Activated T-cell treated with anti-CD3 and anti-CD28 coated beads, Interleukin-2, amount 50 U/mL, for 4 hours (primary cell): ENCODE measurements around the gene UNC119B. TPM values are rescaled to one million over a fixed set of nuclear protein-coding genes. Genes with fewer than 3 reads are reported as not detected.

Experiments used
- ATAC-seq, 2 donors: fragments of 200-7000 bp; cut with Tn5 transposase; one replicate each; pipeline ENCODE4 v1.10.0; 2021
- DNase-seq: peaks from one replicate; pipeline ENCODE4 v3.0.0-alpha.2; 2020
- H3K27me3 Mint-ChIP-seq: one replicate; pipeline ENCODE4 v1.8.0; 2021; ENCODE audit warnings: low read depth, mixed read lengths
- H3K36me3 Mint-ChIP-seq: one replicate; pipeline ENCODE4 v1.8.0; 2022; ENCODE audit warnings: mixed read lengths; ENCODE audit not compliant: insufficient read depth
- H3K4me1 Mint-ChIP-seq: one replicate; pipeline ENCODE4 v1.8.0; 2021; ENCODE audit warnings: low read depth, mixed read lengths
- H3K4me3 Mint-ChIP-seq: one replicate; pipeline ENCODE4 v1.8.0; 2021; ENCODE audit warnings: mild to moderate bottlenecking, moderate library complexity, mixed read lengths
- H3K9me3 Mint-ChIP-seq: one replicate; pipeline ENCODE4 v1.8.0; 2021; ENCODE audit warnings: mixed read lengths
- total RNA-seq, 3 donors: library from RNA; stranded (reverse); gene quantifications; one replicate each; pipeline ENCODE4 v1.2.1, GENCODE V29; 2021

The UNC119B gene
- total RNA-seq, 3 donors from 2014 or later = 17.0 to 20.4 (median 17.0) TPM

DNA sequence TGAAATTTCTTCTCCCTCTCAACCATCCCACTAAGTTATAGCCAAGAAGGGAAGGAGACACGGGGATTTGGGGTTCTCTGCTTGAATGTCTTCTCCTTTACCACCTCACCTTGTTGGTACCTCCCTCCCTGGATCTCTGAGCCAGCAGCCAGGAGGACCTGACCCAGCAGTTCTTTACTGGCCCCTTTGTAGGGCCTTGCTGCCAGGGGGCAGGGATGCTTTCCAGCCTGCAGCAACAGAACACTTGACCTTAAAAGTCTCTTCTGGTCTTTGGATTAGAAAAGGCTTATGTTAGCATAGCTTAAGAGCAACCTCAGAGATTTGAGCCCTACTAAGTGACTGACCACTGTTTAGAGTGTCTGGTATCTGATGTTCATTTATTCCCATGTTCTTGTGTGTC, 12.9 kb upstream of the UNC119B start:
- Mint-ChIP-seq H3K27me3 (no peaks in the 10 kb centered on the region), H3K4me1 (peaks cover 11% of the 10 kb centered on the region), H3K9me3 (no peaks in the 10 kb centered on the region), H3K36me3 (peaks cover 67% of the 10 kb centered on the region), H3K4me3 (no peak overlapping the region)
- ATAC-seq (no peak), DNase-seq (no peak)

DNA sequence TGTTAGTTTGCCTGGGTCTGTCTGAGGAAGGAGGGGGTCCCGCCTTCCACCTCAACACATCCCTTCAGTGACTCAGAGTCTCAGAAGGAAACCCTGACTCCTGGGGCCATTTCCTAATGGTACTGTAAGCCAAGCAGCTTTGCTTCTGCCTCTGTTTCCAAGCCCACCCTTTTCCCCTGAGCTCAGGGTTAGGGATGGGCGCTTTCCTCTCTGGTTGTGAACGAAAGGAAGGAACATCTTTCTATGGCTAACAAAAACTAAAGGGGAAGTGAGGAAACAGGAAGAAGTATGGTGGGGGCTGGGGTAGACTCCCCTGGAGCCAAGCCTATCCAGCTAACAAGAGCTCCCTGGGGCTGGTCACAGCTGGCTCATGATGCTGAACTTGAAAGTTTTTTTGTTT, 11.6 kb upstream of the UNC119B start:
- no peaks in the 10 kb centered on the region for H3K4me1 Mint-ChIP-seq
- H3K27me3 Mint-ChIP-seq = no peaks in the 10 kb centered on the region
- no peak overlapping the region for H3K4me3 Mint-ChIP-seq
- DNase-seq (no peak), ATAC-seq (no peak)
- peaks cover 60% of the 10 kb centered on the region for H3K36me3 Mint-ChIP-seq
- no peaks in the 10 kb centered on the region for H3K9me3 Mint-ChIP-seq

DNA sequence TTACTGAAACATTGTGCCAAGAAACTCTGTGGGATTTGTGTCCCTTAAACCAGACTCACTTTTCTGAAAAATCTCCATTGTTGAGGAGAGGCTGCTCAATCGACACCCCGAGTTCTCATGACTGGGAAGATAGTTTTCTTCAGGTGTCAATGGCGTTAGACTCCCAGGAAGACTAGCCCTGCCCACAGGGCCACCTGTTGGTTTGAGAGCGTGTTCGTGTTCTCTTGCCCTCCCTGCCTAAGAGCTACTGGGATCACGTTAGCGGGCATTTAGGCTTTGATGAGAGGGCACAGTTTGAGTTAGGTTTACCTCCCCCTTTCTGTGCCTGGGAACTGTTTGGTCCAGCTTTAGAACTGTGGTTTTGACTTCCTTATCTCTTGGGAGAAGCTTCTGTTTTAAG, 10.7 kb upstream of the UNC119B start:
- ATAC-seq = no peak
- Mint-ChIP-seq H3K4me1 (no peaks in the 10 kb centered on the region), H3K27me3 (no peaks in the 10 kb centered on the region), H3K9me3 (no peaks in the 10 kb centered on the region), H3K36me3 (peaks cover 55% of the 10 kb centered on the region), H3K4me3 (no peak overlapping the region)
- DNase-seq = no peak

DNA sequence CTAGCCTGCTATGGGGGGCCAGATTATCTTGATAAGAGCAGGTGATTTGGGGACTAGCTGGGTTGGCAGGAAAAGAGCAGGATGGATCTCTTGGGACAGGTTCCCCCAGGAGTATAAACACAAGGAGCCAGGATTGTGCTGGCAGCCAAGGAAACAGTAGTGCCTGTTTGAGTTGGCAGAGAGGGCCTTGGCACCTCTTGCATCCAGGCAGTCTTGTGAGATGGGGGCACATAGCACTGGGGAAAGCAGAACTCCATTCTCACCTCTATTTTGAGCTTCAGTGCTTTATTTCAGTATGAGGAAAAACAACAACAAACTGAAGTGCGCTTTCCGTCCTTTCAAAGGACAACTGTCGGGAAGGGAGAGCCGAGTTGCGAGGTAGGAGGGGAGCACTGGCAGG, 9.4 kb upstream of the UNC119B start:
- Mint-ChIP-seq H3K9me3 (no peaks in the 10 kb centered on the region), H3K36me3 (peaks cover 46% of the 10 kb centered on the region), H3K27me3 (no peaks in the 10 kb centered on the region)

DNA sequence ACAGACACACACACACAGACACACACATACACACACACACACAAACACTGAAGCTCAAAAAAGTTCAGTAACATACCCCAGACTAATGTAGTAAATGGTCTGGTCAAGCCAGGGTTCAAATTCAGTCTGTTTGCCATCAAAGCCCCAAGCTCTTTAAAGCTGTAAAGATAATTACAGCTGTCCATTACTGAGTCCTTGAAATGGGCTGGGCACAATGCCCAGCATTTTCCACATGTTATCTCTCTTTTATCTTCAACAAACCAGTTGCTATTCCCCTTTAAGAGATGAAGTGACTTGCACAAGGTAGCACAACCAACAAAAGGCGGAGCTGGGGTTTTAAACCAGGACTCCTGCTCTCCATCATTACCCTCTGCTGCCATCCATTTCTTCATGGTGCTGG, 7.6 kb upstream of the UNC119B start:
- H3K4me1 Mint-ChIP-seq = no peaks in the 10 kb centered on the region
- H3K9me3 Mint-ChIP-seq = no peaks in the 10 kb centered on the region
- H3K27me3 Mint-ChIP-seq = no peaks in the 10 kb centered on the region
- no peak for ATAC-seq
- peaks cover 29% of the 10 kb centered on the region for H3K36me3 Mint-ChIP-seq
- no peak overlapping the region for H3K4me3 Mint-ChIP-seq
- no peak for DNase-seq

More for the DNA sequence above, 9.4 kb upstream of the UNC119B start:
- Mint-ChIP-seq H3K4me1 (no peaks in the 10 kb centered on the region), H3K4me3 (no peak overlapping the region)
- no peak for ATAC-seq
- DNase-seq = no peak

DNA sequence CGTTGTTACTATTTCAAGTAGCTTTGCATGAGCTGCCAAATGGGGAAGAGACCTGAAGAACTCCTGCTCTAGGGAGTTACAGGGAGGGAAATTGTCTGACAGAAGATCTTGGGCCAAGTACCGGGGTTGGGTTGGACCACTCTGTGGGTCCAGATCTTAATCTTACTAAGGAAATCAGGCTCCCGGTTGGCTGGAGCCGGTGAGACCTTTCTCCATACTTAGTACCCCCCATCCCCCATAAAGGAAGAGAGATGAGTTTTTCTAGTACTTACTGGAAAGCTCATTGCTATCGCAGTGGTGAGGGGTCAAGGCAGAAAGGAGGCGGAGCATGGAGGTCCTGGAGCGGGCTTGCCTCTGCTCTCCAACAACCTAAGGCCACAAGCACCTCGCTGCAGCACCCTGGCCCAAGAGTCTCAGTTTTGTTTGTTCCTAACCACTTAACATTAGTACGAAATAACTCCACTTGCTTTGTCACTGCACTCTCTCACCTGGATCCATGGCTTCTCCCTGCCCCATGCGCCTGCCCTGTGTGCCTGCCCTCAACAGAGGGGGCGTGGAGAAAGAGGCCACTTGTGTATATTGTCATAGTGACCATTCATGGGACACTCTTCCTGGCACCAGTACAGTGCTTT, 6.8 kb upstream of the UNC119B start:
- H3K4me1 Mint-ChIP-seq = no peaks in the 10 kb centered on the region
- no peaks in the 10 kb centered on the region for H3K27me3 Mint-ChIP-seq

DNA sequence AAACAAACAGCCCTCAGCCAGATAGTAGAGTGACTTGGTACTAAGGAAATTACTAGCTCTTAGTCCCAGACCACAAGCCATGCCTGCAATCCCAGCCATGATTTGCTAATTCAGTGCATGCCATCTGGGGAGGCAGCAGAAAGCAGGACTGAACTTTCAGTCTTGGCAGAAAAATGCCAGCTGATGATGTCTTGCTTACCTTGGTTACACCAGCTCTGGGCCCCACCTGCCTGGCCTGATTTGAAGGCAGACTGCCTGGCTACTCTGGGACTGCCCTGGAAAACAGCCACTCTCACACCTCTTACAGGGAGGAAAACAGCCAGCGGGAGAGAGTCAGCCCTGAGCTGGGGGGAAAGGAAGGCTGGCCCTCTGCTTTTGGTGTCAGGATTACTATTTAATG, 4.6 kb upstream of the UNC119B start:
- H3K36me3 Mint-ChIP-seq = peaks cover 6% of the 10 kb centered on the region
- DNase-seq = no peak
- H3K4me1 Mint-ChIP-seq = peaks cover 7% of the 10 kb centered on the region
- no peak overlapping the region for H3K4me3 Mint-ChIP-seq
- H3K9me3 Mint-ChIP-seq = no peaks in the 10 kb centered on the region
- H3K27me3 Mint-ChIP-seq = no peaks in the 10 kb centered on the region
- ATAC-seq = no peak

More for the DNA sequence above, 6.8 kb upstream of the UNC119B start:
- Mint-ChIP-seq H3K36me3 (peaks cover 25% of the 10 kb centered on the region), H3K9me3 (no peaks in the 10 kb centered on the region), H3K4me3 (no peak overlapping the region)
- DNase-seq (no peak), ATAC-seq (no peak)

DNA sequence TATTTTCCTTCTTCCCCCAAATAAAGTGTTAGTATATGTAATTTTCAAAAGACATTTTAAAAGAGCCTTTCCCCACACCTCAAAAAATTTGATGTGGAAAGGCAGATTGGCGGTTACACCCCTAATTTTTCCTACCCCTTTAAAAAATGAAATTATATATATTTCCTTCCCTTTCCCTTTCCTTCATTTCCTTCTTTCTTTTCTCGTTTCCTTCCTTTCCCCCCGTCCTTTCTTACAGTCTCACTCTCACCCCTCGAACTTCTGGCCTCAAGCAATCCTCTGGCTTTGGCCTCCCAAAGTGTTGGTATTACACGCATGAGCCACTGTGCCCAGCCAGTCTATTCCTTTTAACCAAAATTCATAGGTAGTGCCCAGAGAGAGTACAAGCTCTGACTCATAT, 4.2 kb upstream of the UNC119B start:
- no peak for ATAC-seq
- Mint-ChIP-seq H3K4me3 (no peak overlapping the region), H3K36me3 (peaks cover 2% of the 10 kb centered on the region), H3K4me1 (peaks cover 7% of the 10 kb centered on the region), H3K9me3 (no peaks in the 10 kb centered on the region), H3K27me3 (no peaks in the 10 kb centered on the region)
- DNase-seq = no peak

DNA sequence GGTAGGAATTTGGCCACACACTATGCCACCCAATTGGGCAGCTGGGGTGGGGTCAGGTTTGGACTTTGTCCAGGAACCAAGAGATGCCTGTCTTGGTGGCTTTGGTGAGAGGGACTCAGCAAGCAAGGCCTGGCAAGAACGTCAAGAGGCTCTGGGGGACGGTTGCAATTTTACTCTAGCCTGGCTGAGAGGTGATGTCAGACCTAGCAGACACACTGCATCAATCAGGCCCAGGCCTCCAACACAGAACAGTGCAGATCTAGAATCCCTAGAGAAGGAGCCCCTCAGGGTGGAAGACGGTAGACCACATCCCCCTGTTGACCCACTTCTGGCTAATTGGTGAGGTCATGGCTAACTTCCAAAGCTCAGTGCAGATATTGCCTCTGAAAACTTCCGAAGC, 1.6 kb upstream of the UNC119B start:
- H3K36me3 Mint-ChIP-seq = peaks cover 3% of the 10 kb centered on the region
- no peaks in the 10 kb centered on the region for H3K27me3 Mint-ChIP-seq
- H3K9me3 Mint-ChIP-seq = no peaks in the 10 kb centered on the region
- ATAC-seq (no peak), DNase-seq (no peak)
- H3K4me3 Mint-ChIP-seq = no peak overlapping the region
- H3K4me1 Mint-ChIP-seq = peaks cover 27% of the 10 kb centered on the region

DNA sequence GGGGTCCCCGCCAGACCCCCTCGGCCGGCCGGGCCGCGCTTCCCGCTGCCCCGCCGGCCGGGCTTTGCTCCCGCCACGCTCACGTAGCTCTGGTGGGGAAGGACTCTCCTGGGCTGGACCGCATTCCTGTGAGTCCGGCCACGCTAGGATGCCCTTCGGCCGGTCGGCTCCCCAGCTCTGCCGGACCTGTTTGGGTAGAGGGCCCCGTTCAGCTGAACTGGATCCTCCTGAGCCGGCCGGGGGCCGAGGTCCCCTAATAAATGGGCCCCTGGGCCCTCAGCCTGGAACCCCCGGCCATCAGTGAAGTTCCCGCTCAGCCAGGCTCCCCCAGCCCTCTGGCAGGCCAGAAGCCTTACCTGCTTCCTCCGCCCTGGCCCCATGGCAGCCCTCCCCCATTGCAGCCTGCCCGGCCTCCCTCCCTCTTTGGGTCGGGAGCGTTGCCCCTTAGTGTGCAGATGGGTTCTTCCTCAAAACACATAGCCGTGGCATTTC, 593 bp downstream of the UNC119B start:
- Mint-ChIP-seq H3K9me3 (no peaks in the 10 kb centered on the region), H3K4me1 (peaks cover 31% of the 10 kb centered on the region), H3K4me3 (peak overlapping the region; percentile 87), H3K36me3 (peaks cover 11% of the 10 kb centered on the region), H3K27me3 (no peaks in the 10 kb centered on the region)
- DNase-seq (peak; percentile 11), ATAC-seq (peak; percentile 53 to 58)

DNA sequence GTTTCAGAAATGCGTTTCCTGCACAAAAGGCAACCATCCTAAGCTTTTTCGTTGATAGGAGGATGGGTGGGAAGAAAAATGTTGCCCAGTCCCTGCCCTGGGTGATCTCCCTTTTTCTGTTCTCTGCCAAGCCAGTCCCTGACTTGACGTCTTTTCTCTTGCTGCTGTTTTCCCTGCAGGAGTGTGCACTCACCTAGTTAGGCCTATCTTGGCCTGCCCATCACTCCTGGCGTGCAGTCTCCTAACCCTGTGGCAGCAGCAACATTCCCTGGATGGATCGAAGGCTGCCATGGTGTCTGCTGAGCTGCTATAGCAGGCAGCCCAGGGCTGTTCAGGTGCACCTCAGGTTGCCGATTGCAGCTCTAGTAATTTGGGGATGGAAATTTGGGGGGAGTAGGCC, 1.2 kb downstream of the UNC119B start:
- Mint-ChIP-seq H3K4me3 (peak overlapping the region; percentile 87), H3K9me3 (no peaks in the 10 kb centered on the region), H3K4me1 (peaks cover 31% of the 10 kb centered on the region), H3K27me3 (no peaks in the 10 kb centered on the region), H3K36me3 (peaks cover 14% of the 10 kb centered on the region)
- ATAC-seq (no peak), DNase-seq (no peak)

DNA sequence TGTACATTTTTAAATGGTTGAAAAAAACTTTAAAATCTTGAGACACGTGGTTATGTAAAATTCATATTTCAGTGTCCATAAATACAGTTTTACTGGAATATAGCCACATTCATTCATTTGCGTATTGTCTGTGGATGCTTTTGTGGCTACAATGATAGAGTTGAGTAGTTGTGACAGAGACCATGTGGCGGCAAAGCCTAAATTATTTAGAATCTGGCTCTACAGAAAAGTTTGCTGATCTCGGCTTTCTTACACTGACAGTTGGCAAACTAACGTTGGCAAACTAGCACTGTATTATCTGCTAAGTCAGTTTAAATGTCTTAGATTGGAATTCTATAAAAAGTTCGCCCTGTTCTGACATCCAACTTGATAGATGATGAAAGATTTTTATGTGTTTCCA, 2.4 kb downstream of the UNC119B start:
- Mint-ChIP-seq H3K9me3 (no peaks in the 10 kb centered on the region), H3K36me3 (peaks cover 17% of the 10 kb centered on the region), H3K27me3 (no peaks in the 10 kb centered on the region), H3K4me3 (no peak overlapping the region), H3K4me1 (peaks cover 31% of the 10 kb centered on the region)
- ATAC-seq (no peak), DNase-seq (no peak)

DNA sequence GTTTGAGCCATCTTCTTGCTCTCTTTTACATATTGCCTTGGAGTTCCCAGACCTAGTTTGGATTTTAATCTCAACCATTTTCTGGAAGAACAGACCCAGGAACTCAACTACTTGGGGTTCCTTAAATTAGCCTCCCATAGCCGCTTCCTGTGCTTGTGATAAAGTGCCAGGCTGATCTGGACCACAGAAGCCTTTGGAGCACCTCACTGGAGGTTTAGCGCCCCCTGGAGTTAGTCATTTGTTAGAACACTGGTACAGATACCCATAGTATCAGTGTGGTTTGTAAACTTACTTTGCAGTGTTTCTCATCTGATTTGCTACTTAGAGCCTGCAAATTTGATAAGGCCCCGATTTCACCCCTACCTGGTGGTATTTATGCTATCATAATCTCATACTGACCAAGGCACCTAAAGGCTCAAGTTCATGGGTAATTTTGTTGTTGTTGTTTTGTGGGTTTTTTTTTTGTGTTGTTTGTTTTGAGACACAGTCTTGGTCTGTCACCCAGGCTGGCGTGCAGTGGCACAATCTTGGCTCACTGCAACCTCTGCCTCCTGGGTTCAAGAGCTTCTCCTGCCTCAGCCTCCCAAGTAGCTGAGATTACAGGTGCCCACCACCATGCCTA, 3.7 kb downstream of the UNC119B start:
- Mint-ChIP-seq H3K27me3 (no peaks in the 10 kb centered on the region), H3K4me3 (peak overlapping the region; percentile 35), H3K9me3 (no peaks in the 10 kb centered on the region), H3K4me1 (peaks cover 39% of the 10 kb centered on the region), H3K36me3 (peaks cover 26% of the 10 kb centered on the region)
- ATAC-seq (peak; percentile 63 to 65), DNase-seq (peak; percentile 67)

DNA sequence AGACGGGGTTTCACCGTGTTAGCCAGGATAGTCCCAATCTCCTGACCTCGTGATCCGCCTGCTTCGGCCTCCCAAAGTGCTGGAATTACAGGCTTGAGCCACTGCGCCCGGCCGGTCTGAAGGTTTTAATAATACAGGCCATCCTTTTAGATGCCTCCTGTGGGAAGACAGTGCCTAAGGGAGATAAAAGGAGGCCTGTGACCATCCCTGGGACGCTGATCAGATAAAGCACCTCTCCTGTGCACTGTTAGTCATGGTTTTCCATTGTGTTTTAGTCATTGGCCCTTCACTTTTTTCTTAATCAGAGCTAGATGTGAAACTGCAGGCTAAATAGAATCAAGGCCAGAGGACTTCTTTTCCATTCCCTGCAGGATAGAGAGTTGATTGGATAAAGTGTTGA, 7.8 kb downstream of the UNC119B start:
- ATAC-seq = no peak
- no peaks in the 10 kb centered on the region for H3K9me3 Mint-ChIP-seq
- H3K4me1 Mint-ChIP-seq = peaks cover 18% of the 10 kb centered on the region
- no peak overlapping the region for H3K4me3 Mint-ChIP-seq
- peaks cover 50% of the 10 kb centered on the region for H3K36me3 Mint-ChIP-seq
- no peak for DNase-seq
- H3K27me3 Mint-ChIP-seq = no peaks in the 10 kb centered on the region

DNA sequence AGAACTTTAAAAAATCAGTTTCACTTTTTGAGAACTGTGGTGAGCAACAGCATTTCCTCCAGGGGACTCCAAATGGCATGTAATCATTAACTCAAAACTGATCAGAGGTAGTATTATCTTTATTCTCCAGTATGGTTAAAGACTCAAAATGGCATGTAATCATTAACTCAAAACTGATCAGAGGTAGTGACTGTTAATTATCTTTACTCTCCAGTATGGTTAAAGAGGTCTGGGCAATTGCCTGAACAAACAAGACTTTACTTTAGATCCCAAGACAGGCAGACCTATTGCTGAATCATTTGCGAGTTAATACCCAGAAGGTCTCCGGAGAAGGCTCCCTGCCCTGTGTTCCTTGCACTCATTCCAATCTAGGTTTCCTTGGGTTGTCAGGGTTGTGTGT, 8.8 kb downstream of the UNC119B start:
- ATAC-seq (no peak), DNase-seq (no peak)
- H3K36me3 Mint-ChIP-seq = peaks cover 47% of the 10 kb centered on the region

More for the DNA sequence above, 8.8 kb downstream of the UNC119B start:
- peaks cover 10% of the 10 kb centered on the region for H3K4me1 Mint-ChIP-seq
- H3K27me3 Mint-ChIP-seq = no peaks in the 10 kb centered on the region
- no peaks in the 10 kb centered on the region for H3K9me3 Mint-ChIP-seq
- H3K4me3 Mint-ChIP-seq = no peak overlapping the region
